Measurements from ENCODE around the gene CFD.

The CFD gene

GRCh38 chr19:906480-906879 lies 47.0 kb downstream of the CFD start:
- no peak for DNase-seq (ENCODE audit: low spot score)

DNA sequence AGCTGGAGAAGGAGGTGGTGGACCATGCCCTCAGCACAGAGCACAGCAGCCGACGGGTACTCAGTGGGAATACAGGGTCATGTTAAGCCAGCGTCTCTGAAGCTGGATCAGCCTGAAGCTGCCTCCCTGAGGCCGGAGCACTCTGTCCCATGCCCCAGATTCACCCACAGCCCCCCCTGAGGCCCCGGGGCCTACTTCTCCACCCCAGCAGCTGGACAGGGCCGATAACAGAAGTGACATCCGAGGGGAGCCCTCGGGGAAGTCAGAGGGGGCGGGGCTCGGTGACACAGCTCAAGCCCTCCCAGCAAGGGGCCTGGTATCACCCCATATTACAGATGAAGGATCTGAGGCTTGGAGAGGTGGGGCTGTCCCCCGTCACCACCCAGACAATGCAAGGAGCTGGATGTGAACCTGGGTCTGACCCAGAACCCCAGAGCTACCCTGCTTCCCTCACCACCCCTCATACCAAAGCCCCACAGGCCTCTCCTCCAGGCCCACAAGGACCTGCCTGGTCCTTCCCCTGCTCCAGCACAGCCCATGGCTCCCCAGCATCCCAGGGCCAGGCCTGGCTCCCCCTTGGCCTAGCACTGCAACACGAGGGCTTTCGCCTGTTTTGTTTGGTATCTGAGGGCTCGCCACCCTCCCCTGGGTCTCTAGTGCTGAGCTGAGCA lies 47.9 kb downstream of the CFD start:
- DNase-seq (ENCODE audit: low spot score), result no peak

GRCh38 chr19:911197-912033 lies 52.0 kb downstream of the CFD start:
- no peak for DNase-seq (ENCODE audit: low spot score)

- DNase-seq (ENCODE audit: low spot score), result no peak
Observed at GRCh38 chr19:912181-913079, 53.0 kb downstream of the CFD start.
